Right lobe of liver (tissue), 4 donors: ENCODE measurements around the gene CHST11.

Experiments
- CTCF ChIP-seq, 4 donors: fragments of 200-600 bp in 3 of 4; fragments of 450-650 bp in 1 of 4; IDR thresholded peaks; one replicate each; pipeline versions ENCODE4 v1.5.1 to v1.8.0; 2016 to 2022; ENCODE audit warnings: antibody characterized with exemption in 4 of 4, mild to moderate bottlenecking in 2 of 4
- POLR2A ChIP-seq: fragments of 450-650 bp; IDR thresholded peaks from one replicate; pipeline ENCODE4 v1.6.1; 2017; ENCODE audit warnings: antibody characterized with exemption, mild to moderate bottlenecking
- donor health status: DM: no; HTN: no; CAD: no.
- donor health status: DM: no; HTN: no; CAD: no.
- donor health status: DM: no; HTN: yes; CAD: no.

- no peak for TF ChIP-seq CTCF (IDR thresholded peaks at IDR 0.05)
- TF ChIP-seq POLR2A = no peak
These were observed 46.4 kb upstream of the CHST11 start for GRCh38 chr12:104410326-104410725.
